Neural cell (in vitro differentiated cells): ENCODE data around the gene LGALS4. TPM values are rescaled to one million over a fixed set of nuclear protein-coding genes. Genes with fewer than 3 reads are reported as not detected.

ENCODE experiments used
- H2AFZ ChIP-seq: fragments of 200-600, 300-800 bp; sonication (generic), shearing (Covaris generic); 2 replicates; pipeline ENCODE4 v1.6.0; 2014; ENCODE audit warnings: low read depth, mild to moderate bottlenecking, antibody characterized with exemption, low read length, moderate library complexity
- H3F3A ChIP-seq: fragments of 200-600 bp; shearing (Covaris generic); 2 replicates; pipeline ENCODE4 v1.6.1; 2016; ENCODE audit warnings: mild to moderate bottlenecking, moderate library complexity, mixed read lengths, antibody characterized with exemption, low read length; ENCODE audit not compliant: insufficient read depth, poor library complexity, severe bottlenecking
- H3K27ac ChIP-seq: fragments of 200-600, 300-800 bp; sonication (generic), shearing (Covaris generic); 2 replicates; pipeline ENCODE4 v1.5.1; 2014; ENCODE audit warnings: mild to moderate bottlenecking, low read length, moderate library complexity
- H3K27me3 ChIP-seq: fragments of 300-800, 200-600 bp; sonication (generic), shearing (Covaris generic); 2 replicates; pipeline ENCODE4 v1.6.0; 2014; ENCODE audit warnings: mild to moderate bottlenecking, low read depth, low read length, moderate library complexity; ENCODE audit not compliant: insufficient read depth
- H3K36me3 ChIP-seq: fragments of 300-800, 200-600 bp; sonication (generic), shearing (Covaris generic); 2 replicates; pipeline ENCODE4 v1.5.1; 2014; ENCODE audit warnings: mild to moderate bottlenecking, antibody characterized with exemption, low read length, moderate library complexity; ENCODE audit not compliant: insufficient read depth
- H3K4me2 ChIP-seq: fragments of 300-800, 200-600 bp; sonication (generic), shearing (Covaris generic); 2 replicates; pipeline ENCODE4 v1.6.0; 2014; ENCODE audit warnings: mild to moderate bottlenecking, low read length
- H3K4me3 ChIP-seq: fragments of 300-800, 200-600 bp; sonication (generic), shearing (Covaris generic); 2 replicates; pipeline ENCODE4 v1.5.1; 2014; ENCODE audit warnings: mild to moderate bottlenecking, low read length, moderate library complexity
- H3K79me2 ChIP-seq: fragments of 200-600 bp; shearing (Covaris generic); replicated peaks from 2 replicates; pipeline ENCODE4 v1.6.0; 2014; ENCODE audit warnings: mild to moderate bottlenecking, low read length, moderate library complexity; ENCODE audit not compliant: insufficient read depth
- H3K9ac ChIP-seq: fragments of 300-800, 200-600 bp; sonication (generic), shearing (Covaris generic); 2 replicates; pipeline ENCODE4 v1.6.1; 2016; ENCODE audit warnings: mild to moderate bottlenecking, low read length, mixed read lengths
- H3K9me2 ChIP-seq: fragments of 200-600 bp; shearing (Covaris generic); 2 replicates; pipeline ENCODE4 v1.6.1; 2016; ENCODE audit warnings: mild to moderate bottlenecking, low read length, mixed read lengths; ENCODE audit not compliant: insufficient read depth
- H3K9me3 ChIP-seq: fragments of 200-600, 300-800 bp; sonication (generic), shearing (Covaris generic); 2 replicates; pipeline ENCODE4 v1.6.1; 2016; ENCODE audit warnings: mild to moderate bottlenecking, mixed run types, low read length, moderate library complexity, mixed read lengths
- H4K20me1 ChIP-seq: fragments of 200-600 bp; shearing (Covaris generic); 2 replicates; pipeline ENCODE4 v1.6.1; 2016; ENCODE audit warnings: mild to moderate bottlenecking, mixed run types; ENCODE audit not compliant: insufficient read depth
- CTCF ChIP-seq: fragments of 450-650 bp; IDR thresholded peaks from 2 replicates; pipeline ENCODE4 v1.5.1; 2014; ENCODE audit warnings: antibody characterized with exemption, mild to moderate bottlenecking, moderate library complexity; ENCODE audit not compliant: poor library complexity, severe bottlenecking
- EP300 ChIP-seq: fragments of 450-650 bp; conservative IDR thresholded peaks from 2 replicates; pipeline ENCODE4 v1.6.1; 2014; ENCODE audit warnings: antibody characterized with exemption, mild to moderate bottlenecking, moderate library complexity; ENCODE audit not compliant: poor library complexity, severe bottlenecking
- EZH2 ChIP-seq: fragments of 200-600, 300-800 bp; shearing (Covaris generic), sonication (generic); IDR thresholded peaks from 2 replicates; pipeline ENCODE4 v1.6.1; 2014; ENCODE audit warnings: antibody characterized with exemption, low read length, borderline replicate concordance, mild to moderate bottlenecking; ENCODE audit not compliant: insufficient read depth, poor library complexity, severe bottlenecking
- MXI1 ChIP-seq: fragments of 450-650 bp; conservative IDR thresholded peaks from 2 replicates; pipeline ENCODE4 v1.6.1; 2014; ENCODE audit warnings: antibody characterized with exemption, mild to moderate bottlenecking; ENCODE audit not compliant: poor library complexity, severe bottlenecking
- POLR2AphosphoS5 ChIP-seq: IDR thresholded peaks from 2 replicates; pipeline ENCODE4 v1.6.1; 2012
- RAD21 ChIP-seq: fragments of 450-650 bp; conservative IDR thresholded peaks from 2 replicates; pipeline ENCODE4 v1.6.1; 2014; ENCODE audit warnings: antibody characterized with exemption, mild to moderate bottlenecking, moderate library complexity
- REST ChIP-seq: IDR thresholded peaks from 2 replicates; pipeline ENCODE4 v1.6.1; 2012; ENCODE audit warnings: borderline replicate concordance
- SMC3 ChIP-seq: fragments of 450-650 bp; conservative IDR thresholded peaks from 2 replicates; pipeline ENCODE4 v1.6.1; 2014; ENCODE audit warnings: antibody characterized with exemption, mild to moderate bottlenecking, moderate library complexity; ENCODE audit not compliant: poor library complexity
- TAF1 ChIP-seq: IDR thresholded peaks from 2 replicates; pipeline ENCODE4 v1.6.1; 2012; ENCODE audit warnings: low read depth
- polyA plus RNA-seq: library from polyadenylated mRNA; depleted of rRNA; stranded (reverse); fragments of >200 nt; gene quantifications from 2 replicates; pipeline ENCODE4 v1.2.3, GENCODE V29; 2014

The LGALS4 gene
- polyA plus RNA-seq, 1 donor from 2014 or later: 1.3 TPM

- no peak overlapping the region for H3K4me3 ChIP-seq
- H3F3A ChIP-seq: no peaks in the 10 kb centered on the region
- H3K4me2 ChIP-seq: no peak overlapping the region
- no peaks in the 10 kb centered on the region for H3K9me3 ChIP-seq
- no peaks in the 10 kb centered on the region for H3K27me3 ChIP-seq
- no peak overlapping the region for H3K27ac ChIP-seq
- H3K9ac ChIP-seq: no peak overlapping the region
- TF ChIP-seq SMC3 (no peak), RAD21 (no peak)
- H4K20me1 ChIP-seq: peaks cover 9% of the 10 kb centered on the region
- H3K36me3 ChIP-seq: peaks cover 3% of the 10 kb centered on the region
- no peaks in the 10 kb centered on the region for H3K9me2 ChIP-seq
- H2AFZ ChIP-seq: no peak overlapping the region
- peaks cover 16% of the 10 kb centered on the region for H3K79me2 ChIP-seq
Observed at GRCh38 chr19:38841787-38842438, 29.2 kb upstream of the LGALS4 start.

GRCh38 chr19:38841180-38841766, 28.5 kb upstream of the LGALS4 start:
- H3K27me3 ChIP-seq: no peaks in the 10 kb centered on the region
- H3F3A ChIP-seq: no peaks in the 10 kb centered on the region
- no peaks in the 10 kb centered on the region for H3K9me2 ChIP-seq
- no peak overlapping the region for H3K4me2 ChIP-seq
- H3K4me3 ChIP-seq: no peak overlapping the region
- H4K20me1 ChIP-seq: peaks cover 6% of the 10 kb centered on the region
- no peaks in the 10 kb centered on the region for H3K9me3 ChIP-seq
- H3K36me3 ChIP-seq: peaks cover 3% of the 10 kb centered on the region
- TF ChIP-seq MXI1: no peak
- no peak for TF ChIP-seq CTCF
- TF ChIP-seq REST: no peak
- no peak for TF ChIP-seq EZH2
- no peak for TF ChIP-seq RAD21
- TF ChIP-seq POLR2AphosphoS5: no peak
- no peak for TF ChIP-seq SMC3
- no peak for TF ChIP-seq TAF1
- no peak for TF ChIP-seq EP300
- peaks cover 12% of the 10 kb centered on the region for H3K79me2 ChIP-seq
- H2AFZ ChIP-seq: no peak overlapping the region
- no peak overlapping the region for H3K9ac ChIP-seq
- H3K27ac ChIP-seq: no peak overlapping the region
